Stimulated activated CD4-positive, alpha-beta T cell treated with anti-CD3 and anti-CD28 coated beads, Interleukin-12 subunit alpha, Interleukin-12 subunit beta, amount 100 ng/mL, for 4 hours (primary cell): Measurements from ENCODE around the gene PPP1R1C.
A peak's percentile ranks its signal among the peaks of the same experiment; 100 is the strongest.
"Not testable (repeated sequence)": the region's sequence is repeated elsewhere in the genome, so short reads cannot be mapped to it uniquely, and the experiment has no call there.

Source experiments
- DNase-seq: peaks from one replicate; pipeline ENCODE4 v3.0.0-alpha.2; 2020

Gene PPP1R1C, protein sequence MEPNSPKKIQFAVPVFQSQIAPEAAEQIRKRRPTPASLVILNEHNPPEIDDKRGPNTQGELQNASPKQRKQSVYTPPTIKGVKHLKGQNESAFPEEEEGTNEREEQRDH

DNA sequence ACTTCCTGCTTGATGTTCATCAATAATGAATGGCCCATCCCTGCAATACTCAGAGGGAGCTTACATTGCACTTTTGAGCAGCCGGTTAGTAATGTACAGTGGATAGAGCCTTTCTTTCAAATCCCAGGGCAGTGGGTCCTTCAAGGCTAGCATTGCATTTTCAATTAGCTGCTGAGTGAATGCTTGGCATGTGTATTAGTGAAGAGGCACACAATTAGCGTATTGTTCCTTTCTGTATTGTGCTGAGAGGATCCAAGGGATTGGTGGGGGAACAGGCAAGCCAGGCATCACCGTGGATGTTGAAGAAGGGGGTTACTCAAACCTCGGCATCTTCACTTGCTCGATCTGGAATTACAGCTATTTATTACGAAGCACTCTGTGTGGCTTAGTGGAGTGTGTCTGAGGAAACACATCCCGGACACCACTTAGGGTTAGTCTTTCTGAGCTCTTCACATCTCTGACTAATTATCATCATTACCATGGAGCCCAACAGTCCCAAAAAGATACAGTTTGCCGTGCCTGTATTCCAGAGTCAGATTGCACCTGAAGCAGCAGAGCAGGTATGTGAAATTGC is at the start of gene PPP1R1C:
PPP1R1C (plus strand) TSS at position 222 of the 574 bp plus-strand sequence; CDS start at position 480, 258 bp downstream.
- no peak for DNase-seq

DNA sequence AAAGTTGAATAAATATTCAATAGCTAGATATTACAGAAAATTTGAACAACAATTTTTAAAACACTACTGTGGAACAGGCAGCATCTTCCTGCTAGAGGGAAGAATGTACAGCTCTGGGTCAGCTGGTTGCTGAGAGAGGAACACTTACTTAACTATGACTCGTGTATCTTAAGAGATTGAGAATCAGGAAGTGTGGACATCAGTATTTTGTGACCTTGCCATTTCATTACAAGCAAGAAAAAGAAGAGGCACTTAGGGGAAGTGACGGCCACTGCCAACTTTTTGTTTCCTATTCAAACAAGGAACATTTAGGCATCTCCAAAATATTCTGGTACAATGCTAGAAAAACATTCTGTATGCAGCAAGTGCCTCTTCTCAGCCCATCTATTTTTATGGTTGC is 48.2 kb upstream of the PPP1R1C start:
- no peak for DNase-seq

DNA sequence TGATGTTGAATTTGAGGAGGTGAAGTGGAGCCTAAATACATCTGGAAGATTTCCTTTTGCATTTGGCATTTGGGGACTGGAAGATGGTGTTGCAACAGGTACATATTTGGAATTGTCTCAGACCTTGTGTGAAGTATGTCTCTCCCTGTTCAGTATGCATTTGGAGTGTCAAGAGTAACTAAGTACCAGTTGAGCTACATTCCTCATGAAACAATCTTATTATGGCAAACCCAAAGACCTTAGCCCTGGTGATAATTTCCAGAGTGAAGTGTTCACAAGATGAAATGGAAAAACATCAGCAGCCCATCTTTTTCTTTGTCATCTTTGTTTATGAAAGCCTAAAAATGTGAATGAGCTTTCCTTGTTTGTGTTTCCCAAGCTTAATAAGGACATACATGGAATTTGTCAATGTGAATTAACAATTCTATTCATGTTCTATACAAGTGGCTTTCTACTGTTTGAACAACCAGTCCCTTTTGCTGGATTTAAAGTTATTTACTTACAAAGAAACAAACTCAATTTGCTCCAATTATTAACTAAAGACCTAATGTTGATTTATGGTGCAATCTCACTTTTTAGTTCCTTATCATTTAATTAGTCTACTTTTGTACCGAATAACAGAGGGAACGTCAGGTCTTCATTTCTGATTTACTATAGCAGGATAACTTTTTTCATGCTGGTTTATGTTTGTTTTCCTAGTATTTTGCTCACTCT is 42.1 kb upstream of the PPP1R1C start:
- no peak for DNase-seq

DNA sequence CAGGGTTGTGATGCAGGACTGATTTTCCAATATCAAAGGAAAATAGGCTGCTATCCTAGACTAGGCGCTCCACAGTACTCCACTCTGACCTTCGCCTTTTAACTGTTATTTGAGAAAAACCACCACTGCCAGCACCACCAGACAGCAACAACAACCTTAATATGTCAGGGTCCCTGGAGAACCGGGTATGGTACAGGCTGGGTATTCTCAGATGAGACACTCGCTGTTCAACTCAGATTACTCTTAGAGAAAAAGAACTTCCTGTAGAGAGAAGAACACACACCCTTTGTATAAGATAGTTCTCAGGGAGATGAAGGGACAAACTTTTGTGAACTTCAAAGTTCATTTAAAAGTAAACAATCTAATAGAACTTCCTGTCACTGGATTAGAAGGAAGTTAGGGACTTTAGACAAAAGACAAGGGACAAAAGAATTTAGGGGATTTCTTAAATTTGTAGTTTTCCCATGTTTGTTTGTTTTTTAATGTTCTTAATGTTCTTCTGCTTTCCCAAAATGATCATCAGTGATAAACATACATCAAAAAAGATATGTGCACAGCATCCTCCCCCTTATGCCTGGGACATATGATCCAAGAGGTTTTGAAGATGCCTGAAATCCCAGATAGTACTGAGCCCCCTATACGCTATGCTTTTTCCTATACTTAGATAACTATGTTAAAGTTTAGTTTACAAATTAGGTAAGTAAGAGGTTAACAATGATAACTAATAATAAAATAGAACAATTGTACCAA is 41.3 kb upstream of the PPP1R1C start:
- DNase-seq, result no peak

DNA sequence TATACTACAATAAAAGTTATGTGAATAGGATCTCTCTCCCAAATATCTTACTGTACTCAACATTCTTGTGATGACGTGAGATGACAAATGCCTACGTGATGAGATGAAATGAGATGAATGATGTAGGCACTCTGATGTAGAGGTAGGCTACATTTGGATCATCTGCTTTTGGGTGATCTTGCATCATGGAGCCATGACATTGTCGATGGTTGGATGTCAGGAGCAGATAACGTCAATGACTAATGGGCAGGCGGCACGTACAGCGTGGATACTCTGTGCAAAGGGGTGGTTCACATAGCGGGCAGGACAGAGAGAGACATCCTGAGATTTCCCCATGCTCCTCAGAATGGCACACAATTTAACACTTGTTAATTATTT is 40.8 kb upstream of the PPP1R1C start:
- DNase-seq, result no peak

DNA sequence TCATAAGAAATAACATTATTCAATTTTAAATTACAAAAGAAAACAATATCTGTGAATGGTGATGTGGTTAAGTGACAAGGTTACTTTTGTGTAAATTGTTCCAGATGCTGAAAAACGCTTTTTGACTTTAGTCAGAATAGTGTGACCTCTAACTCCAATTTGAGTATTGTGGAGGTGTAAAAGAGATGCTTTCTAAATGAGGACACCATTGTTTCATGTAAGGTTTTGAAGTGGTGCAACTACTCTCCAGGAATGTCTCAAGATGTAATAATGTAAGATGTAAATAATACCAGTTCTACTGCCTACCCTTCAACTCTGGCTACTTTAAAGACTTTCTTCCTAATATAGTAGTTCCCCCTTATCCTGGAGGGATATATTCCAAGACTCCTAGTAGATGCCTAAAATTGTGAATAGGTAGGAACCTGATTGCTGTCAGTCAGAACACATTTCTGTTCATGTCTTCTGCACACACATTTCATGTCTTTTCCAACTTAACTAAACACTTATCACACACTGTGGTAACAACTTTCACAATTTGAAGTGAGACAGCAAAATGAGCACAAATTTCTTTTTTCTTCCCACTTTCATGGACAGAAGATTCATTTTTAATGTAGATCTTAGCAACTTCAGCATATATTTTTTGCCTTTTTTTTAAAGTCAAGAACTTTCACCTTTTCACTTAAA is 39.1 kb upstream of the PPP1R1C start:
- no peak for DNase-seq

DNA sequence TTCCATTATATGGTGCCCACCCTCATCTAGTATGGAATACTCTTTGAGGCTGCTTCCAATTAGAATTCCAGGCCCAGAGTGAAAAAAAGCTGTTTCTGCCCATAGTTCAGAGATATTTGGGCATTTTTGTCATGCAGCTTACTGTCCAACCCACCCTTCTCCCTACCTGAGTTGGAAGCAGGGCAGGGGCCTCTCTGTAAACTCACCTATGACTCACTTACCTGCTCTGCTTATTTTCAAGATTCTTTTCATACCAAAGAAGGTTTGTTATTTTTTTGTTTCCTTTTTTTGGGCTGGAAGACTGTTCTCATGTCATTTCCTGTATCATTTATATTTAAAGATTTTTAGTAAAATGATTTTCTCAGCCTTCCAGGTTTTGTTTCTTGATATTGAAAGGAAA is 38.4 kb upstream of the PPP1R1C start:
- DNase-seq, result no peak

DNA sequence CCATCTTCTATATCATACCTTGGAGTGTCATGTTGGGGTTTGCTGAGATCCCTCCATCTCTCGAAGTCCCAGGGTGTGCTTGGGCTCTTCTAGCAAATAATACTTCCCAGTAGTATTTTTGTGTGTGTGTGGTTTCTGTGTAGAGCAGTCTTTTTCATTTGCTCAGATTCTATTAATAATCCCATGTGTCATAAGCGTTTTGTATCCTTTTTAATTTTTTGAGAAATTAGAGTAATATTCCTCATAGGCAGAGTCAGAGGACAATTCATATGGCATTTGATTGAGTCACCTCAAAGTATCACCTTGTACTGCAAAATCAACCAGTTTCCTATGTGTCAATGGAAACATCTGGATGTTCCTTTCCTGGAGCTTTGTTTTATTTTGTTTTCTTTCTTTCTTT is 37.4 kb upstream of the PPP1R1C start:
- DNase-seq, result no peak

DNA sequence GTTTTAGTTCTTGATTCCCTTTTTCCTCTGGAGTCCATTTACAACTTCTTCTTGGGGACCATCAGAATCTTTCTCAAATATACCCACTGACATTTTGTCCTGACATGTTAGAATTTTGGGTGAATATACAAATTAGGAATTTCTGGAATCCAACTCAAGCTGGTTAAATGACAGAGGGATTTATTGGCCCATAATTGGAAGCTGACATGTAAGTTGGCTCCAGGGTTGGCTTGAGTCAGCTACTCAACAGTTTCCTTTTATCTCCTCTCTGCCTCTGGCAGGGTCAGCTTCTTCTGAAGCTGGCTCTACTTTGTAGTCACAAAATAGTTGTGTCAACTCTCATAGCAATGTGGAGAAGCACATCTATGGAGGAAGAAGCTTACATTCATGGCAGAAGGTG is 36.6 kb upstream of the PPP1R1C start:
- no peak for DNase-seq

DNA sequence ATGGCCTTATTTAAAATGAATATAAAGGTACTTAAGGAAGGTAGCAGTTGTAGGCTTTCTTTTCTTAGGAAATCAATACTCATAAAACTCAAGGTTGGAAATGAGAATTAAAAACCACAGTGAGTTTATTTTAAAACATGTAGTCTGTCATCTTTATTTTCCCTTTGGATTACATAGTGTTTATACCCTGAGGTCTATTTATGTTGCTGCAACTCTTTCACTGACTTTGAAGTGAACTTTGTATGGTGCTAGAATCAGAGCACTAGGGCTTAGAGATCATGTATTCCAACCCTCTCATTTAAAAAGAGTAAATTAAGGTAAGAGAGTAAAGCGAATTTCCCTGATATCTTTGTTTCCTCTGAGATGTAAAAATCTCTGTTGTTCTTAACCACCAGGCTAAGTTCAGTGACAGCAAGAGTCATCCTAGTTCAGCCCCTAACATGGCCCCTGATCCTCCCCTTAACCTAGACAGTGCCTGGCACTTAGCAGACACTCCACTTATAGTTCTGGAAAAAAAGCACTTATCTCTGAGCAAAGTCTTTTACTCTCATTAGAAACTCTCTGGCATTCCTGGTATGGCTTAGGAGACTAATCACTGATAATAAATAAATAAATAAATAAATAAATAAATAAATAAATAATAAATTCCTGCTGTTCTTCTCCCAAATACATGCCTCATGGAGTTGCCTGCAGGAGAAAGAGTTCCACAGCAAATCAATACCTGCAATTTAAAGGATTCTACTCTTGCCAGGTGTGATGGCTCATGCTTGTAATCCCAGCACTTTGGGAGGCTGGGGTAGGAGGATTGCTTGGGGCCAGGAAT is 33.0 kb upstream of the PPP1R1C start:
- no peak for DNase-seq

DNA sequence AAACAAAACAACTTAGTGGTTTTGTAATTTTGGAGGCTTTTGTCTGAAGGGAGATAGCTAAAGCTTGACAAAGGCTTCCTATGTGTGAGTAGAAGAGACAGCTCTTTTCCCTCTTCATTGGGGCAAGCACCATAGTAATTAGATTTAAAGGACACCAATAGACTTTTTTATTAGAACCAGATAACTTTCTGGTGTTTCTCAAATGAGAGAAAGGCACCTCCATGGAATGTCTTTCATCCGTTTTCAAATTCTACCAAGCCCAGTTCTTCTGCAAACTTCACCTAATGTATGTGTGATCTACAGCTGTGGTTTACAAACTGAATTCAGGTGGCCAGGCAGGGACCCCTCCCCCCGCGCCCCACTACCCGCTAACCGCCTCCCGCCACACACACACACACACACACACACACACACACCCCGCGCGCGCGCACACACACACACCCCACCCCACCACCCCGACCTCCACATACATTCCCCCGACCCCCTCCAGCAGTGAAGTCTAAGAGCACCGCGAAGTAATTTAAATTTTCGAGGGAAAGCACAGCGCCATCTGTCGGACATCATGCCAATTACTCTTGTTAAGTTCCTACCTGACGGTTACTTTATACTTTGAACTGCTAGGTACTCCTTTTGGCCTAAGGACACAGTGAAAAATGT is 31.6 kb upstream of the PPP1R1C start:
- DNase-seq, result peak; percentile 55

DNA sequence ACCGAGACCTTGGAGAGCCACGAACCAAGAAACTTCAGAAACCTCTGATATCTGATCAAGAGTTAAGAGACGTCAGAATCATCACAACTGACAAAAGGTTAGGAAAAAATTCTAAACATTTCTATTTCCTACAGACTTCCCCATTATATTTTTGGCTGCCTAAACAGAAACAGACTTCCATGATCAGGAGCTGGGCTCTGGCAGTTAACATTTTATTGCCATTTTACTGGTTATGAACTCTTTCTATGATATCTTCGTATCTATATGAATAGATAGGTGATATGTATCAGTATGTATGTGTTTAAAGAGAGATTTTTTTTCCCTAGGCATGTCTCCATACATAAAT is 31.1 kb upstream of the PPP1R1C start:
- no peak for DNase-seq

DNA sequence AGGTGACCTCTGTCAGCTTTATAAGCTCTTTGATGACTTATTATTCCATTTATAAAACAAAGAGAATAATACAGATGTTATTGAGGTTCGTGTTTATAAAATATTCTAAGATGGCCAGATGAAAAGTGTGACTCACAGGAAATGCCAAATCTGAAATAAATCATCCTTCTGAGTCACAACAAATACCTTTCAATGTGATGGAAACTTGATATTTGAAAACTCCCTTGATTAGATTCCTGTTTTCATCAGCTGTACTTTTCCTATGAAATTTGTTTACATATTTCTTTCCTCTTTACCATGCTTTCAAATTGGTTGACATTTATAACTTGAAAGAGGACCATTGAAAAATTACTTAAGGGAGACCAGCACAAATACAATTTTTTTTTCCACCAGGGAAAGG is 30.6 kb upstream of the PPP1R1C start:
- no peak for DNase-seq

DNA sequence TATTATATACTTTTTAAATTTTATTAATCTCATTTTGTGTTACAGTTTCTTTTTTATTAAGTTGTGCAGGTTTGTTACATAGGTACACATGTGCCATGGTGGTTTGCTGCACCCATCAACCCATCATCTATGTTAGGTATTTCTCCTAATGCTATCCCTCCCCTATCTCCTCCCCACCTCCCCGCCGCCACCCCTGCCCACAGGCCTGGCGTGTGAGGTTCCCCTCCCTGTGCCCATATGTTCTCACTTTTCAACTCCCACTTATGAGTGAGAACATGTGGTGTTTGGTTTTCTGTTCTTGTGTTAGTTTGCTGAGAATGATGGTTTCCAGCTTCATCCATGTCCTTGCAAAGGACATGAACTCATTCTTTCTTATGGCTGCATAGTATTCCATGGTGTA is 29.8 kb upstream of the PPP1R1C start:
- not testable (repeated sequence) for DNase-seq

DNA sequence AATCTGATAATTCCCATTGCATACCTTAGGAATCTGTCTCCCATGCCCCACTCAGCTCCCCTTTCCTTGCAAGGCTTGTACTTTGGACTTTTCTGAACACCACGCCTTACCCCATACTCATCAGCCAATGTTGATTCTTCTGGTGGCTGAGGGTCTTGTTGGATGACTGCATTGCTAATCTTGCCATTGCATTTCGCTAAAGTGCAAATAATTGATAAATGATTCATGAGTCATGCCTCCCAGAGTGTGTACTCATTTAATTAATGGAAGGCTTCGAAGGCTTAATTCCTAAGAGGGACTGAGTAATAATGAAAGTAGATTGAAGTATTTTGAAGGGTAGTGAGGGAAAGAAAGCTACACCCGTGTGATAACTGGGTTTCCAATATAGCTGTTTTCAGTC is 28.0 kb upstream of the PPP1R1C start:
- no peak for DNase-seq

DNA sequence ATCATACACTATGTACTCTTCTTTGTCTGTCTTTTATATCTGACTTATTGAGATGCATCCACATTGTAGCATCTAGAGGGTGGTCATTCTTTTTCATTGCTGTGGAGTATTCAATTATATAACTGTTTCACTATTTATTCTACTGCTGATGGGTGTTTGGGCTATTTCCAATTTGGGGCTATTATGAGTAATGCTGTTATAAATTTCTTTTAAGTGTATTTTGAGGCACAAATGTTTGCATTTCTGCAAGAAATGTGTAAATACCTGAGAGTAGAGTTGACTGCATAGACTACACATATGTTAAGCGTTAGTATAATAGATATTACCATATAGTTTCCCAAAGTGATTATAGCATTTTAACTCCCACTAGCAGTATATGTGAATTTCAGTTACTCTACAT is 26.9 kb upstream of the PPP1R1C start:
- DNase-seq, result no peak

DNA sequence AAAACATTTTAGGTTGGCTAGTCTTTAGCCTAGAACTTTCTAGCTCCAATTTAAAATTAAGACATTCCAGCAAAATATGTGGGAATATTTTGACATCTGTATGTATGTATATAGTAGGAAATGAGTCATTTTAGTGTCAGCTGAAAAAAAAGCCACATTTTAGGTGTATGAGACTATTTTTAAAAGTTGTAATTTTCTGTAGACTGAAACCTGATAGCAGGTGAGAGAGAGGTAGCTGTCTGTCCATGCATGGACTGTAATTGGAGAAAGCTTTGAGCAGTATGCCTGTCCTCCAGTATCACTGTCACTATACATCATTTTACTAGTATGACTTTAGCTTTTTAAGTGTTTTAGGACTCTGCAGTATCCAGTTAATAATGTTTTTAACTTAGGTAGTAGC is 26.1 kb upstream of the PPP1R1C start:
- no peak for DNase-seq

DNA sequence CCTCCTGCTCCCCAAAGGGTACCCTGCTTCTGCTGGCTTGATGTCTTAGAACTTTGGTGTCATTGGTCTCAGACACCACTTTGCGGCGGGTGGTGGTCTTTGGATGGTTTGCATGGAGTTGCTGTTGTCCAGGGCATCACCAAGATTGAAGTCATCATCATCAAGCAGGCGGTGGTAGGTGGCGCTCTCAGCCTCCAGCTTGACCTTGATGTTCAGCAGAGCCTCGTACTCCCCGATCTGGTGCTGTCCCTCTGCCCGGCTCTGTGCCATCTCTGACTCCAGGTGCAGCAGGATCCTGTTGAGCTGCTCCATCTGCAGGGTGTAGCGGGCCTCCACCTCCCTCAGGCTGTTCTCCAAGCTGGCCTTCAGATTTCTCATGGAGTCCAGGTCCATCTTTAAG is 24.5 kb upstream of the PPP1R1C start:
- not testable (repeated sequence) for DNase-seq

DNA sequence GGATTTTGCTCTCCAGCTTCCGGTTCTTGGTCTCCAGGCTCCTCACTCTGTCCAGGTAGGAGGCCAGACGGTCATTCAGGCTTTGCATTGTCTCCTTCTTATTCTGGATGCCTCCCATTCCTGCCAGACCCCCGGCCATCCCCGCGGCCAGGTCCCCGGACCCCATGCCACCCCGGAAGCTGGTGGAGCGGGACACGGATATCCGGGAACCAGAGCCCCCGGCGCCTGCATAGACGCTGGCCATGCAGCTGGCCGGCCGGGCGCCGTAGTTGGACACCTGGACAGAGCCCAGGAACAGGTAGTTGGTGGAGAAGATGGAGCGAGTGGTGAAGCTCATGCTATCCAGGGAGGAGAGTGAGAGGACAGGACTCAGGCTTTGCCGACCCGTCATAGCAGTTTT is 23.5 kb upstream of the PPP1R1C start:
- DNase-seq, result no peak

DNA sequence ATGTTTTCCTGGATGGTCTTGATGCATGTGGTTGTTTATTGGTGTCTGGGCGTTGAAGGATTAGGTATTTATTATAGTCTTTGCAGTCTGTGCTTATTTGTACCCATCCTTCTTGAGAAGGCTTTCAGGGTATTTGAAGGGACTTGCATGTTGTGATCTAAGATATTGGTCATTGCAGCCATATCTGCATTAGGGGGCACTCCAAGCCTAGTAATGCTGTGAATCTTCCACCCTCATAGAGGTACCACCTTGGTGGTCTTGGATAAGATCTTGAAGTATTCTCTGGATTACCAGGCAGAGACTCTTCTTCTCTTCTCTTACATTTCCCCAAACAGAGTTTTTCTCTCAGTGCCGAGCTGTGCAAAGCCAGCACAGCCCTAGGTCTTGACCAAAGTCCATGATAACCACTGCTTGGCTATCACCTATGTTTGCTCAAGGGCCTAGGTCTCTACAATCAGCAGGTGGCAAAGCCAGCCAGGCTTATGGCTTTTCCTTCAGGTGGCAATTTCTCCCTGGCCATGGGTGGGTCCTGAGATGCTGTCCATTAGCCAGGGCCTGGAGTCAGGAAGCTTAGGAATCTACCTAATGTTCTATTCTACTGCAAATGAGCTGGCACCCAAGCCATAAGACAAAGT is 15.4 kb upstream of the PPP1R1C start:
- DNase-seq, result no peak

DNA sequence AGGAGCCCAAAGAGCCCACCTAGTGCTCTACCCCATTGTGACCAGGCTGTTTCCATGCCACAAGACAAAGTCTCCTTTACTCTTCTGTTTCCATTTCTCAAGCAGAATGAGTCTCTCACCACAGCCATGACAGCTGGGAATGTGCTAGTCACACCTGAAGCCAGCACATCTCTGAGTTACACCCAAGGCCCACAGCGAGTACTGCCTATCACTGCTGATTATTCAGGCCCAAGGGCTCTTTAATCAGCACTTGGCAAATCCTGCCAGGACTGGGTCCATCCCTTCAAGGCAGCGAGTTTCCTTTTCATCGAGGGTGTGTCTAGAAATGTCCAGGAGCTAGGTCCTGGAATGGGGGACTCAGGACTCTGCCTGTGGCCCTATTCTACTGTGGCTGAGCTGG is 14.6 kb upstream of the PPP1R1C start:
- no peak for DNase-seq
